ENCODE data around the gene PLEKHH1.

DNA sequence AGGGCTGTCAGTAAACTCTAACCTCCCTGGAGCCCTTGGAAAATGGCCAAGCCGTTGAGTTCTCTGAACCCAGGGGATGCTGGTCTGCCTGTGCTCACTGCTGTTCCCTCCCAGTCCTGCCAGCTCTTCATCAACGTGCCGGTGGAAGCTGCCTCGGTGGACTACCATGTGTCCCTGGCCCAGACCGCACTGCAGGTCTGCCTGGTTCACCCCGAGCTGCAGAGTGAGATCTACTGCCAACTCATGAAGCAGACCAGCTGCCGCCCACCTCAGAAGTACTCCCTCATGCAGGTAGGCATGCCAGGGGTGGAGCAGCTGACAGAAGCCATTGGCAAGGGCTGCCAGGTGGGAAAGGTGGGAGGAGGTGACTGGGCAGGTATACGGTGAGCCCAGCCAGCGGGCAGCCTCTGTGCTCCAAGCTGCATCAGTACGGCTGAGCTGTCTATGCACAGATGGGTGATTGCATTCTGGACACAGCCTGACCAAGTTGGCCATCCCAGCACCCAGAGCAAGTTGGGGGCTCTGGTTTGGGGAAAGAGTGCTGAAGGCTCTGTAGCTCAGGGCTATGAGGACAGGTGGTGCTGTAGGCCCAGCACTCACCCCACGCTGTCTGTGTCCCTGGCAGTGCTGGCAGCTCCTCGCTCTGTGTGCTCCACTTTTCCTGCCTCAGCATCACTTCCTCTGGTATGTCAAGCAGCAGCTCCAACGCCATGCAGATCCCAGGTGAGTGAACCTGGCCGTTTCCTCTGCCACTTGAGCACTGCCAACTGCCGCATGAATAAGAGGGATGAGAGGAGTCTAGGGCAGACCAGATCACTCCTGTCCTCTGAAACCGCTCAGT, 45.0 kb downstream of the PLEKHH1 start:
- TF ChIP-seq, protein P1, sequence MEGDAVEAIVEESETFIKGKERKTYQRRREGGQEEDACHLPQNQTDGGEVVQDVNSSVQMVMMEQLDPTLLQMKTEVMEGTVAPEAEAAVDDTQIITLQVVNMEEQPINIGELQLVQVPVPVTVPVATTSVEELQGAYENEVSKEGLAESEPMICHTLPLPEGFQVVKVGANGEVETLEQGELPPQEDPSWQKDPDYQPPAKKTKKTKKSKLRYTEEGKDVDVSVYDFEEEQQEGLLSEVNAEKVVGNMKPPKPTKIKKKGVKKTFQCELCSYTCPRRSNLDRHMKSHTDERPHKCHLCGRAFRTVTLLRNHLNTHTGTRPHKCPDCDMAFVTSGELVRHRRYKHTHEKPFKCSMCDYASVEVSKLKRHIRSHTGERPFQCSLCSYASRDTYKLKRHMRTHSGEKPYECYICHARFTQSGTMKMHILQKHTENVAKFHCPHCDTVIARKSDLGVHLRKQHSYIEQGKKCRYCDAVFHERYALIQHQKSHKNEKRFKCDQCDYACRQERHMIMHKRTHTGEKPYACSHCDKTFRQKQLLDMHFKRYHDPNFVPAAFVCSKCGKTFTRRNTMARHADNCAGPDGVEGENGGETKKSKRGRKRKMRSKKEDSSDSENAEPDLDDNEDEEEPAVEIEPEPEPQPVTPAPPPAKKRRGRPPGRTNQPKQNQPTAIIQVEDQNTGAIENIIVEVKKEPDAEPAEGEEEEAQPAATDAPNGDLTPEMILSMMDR (conservative IDR thresholded peaks at IDR 0.05): no peak
- no peak for TF ChIP-seq ZFX (IDR thresholded peaks at IDR 0.05)
